Stimulated activated CD8-positive, alpha-beta memory T cell treated with anti-CD3 and anti-CD28 coated beads, Interleukin-7, amount 100 ng/mL, for 24 hours (primary cell): ENCODE data around the gene IFI27L1.
"Not testable (repeated sequence)": the region's sequence is repeated elsewhere in the genome, so short reads cannot be mapped to it uniquely, and the experiment has no call there.

ENCODE experiments used
- DNase-seq: peaks from one replicate; pipeline ENCODE4 v3.0.0-alpha.2; 2020; ENCODE audit warnings: low read depth

The IFI27L1 gene

GRCh38 chr14:94048691-94049624 lies 32.2 kb upstream of the IFI27L1 start:
- DNase-seq = no peak

- DNase-seq = no peak
Observed at GRCh38 chr14:94049625-94050023, 31.5 kb upstream of the IFI27L1 start.

GRCh38 chr14:94050231-94050880 lies 30.8 kb upstream of the IFI27L1 start:
- no peak for DNase-seq

- no peak for DNase-seq
Observed at GRCh38 chr14:94051115-94051514, 30.0 kb upstream of the IFI27L1 start.

- DNase-seq = no peak
Observed at GRCh38 chr14:94051779-94052178, 29.3 kb upstream of the IFI27L1 start.

- no peak for DNase-seq
Observed at GRCh38 chr14:94052199-94052598, 28.9 kb upstream of the IFI27L1 start.

GRCh38 chr14:94052662-94053061 lies 28.4 kb upstream of the IFI27L1 start:
- DNase-seq = no peak

- no peak for DNase-seq
Observed at GRCh38 chr14:94054401-94054800, 26.7 kb upstream of the IFI27L1 start.

- no peak for DNase-seq
Observed at GRCh38 chr14:94054936-94055335, 26.2 kb upstream of the IFI27L1 start.

GRCh38 chr14:94056579-94057308 lies 24.4 kb upstream of the IFI27L1 start:
- DNase-seq = no peak

- DNase-seq = no peak
Observed at GRCh38 chr14:94058128-94058673, 22.9 kb upstream of the IFI27L1 start.

- no peak for DNase-seq
Observed at GRCh38 chr14:94058674-94059138, 22.4 kb upstream of the IFI27L1 start.

GRCh38 chr14:94059998-94060397 lies 21.1 kb upstream of the IFI27L1 start:
- no peak for DNase-seq

GRCh38 chr14:94062344-94062940 lies 18.7 kb upstream of the IFI27L1 start:
- DNase-seq = no peak

- DNase-seq = no peak
Observed at GRCh38 chr14:94066089-94066676, 14.9 kb upstream of the IFI27L1 start.

- not testable (repeated sequence) for DNase-seq
Observed at GRCh38 chr14:94072076-94072475, 9.0 kb upstream of the IFI27L1 start.

- no peak for DNase-seq
Observed at GRCh38 chr14:94074534-94074933, 6.6 kb upstream of the IFI27L1 start.

- DNase-seq = no peak
Observed at GRCh38 chr14:94075008-94075407, 6.1 kb upstream of the IFI27L1 start.

GRCh38 chr14:94077111-94077821 lies 3.8 kb upstream of the IFI27L1 start:
- DNase-seq = no peak

GRCh38 chr14:94077823-94078222 lies 3.3 kb upstream of the IFI27L1 start:
- DNase-seq = no peak
